Smooth muscle cell of the brain vasculature (primary cell): ENCODE results near the gene SECTM1.
"Not testable (repeated sequence)": the region's sequence is repeated elsewhere in the genome, so short reads cannot be mapped to it uniquely, and the experiment has no call there.

Source experiments
- DNase-seq: peaks from one replicate; pipeline ENCODE4 v3.0.0-alpha.2; 2012; ENCODE audit warnings: low read depth, low spot score

Gene SECTM1

DNA sequence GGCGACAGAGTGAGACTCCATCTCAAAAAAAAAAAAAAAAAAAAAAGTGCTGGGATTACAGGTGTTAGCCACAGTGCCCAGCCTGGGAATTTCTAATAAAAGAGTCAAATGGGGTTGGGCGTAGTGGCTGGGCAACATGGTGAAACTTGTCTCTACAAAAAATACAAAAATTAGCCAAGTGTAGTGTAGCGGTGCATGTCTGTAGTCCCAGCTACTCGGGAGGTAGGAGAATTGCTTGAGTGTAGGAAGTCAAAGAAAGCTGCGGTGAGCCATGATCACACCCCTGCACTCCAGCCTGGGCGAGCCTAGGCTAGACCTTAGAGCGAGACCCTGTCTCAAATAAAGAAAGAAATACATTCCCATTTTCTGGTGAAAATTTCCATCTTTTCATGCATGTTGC lies 35.6 kb upstream of the SECTM1 start:
- DNase-seq: no peak

DNA sequence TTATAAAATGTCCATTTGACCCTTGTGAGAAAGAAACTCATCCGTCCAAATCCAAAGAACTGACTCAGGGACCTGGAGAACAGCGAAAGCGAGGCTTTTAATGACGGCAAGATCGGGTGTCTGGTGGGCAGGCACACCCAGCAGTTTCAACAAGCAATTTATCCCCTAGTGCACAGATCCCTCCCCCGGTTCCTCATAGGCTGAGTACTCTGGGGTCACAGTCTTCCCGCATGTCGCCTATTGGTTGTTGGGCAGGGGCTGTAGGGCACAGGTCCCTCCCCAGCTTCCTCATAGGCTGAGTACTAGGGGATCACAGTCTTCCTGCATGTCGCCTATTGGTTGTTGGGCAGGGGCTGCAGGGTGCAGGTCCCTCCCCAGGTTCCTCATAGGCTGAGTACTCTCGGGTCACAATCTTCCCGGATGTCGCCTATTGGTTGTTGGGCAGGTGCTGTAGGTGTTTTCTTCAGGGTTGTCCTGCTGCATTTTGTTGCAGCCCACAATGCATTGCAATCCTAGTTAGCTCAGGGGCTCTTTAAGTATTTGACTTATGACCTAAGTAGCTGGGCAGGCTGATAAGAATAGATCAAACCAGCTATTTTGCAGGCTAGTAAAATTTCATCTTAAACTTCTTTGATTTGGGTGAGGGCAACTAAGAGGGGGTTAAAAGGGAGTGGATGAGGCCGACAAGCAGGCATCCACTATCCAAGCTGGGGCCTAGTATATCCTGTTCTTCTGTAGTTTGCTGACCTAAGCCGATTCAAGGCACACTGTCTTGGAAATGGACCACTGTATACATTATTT lies 34.4 kb upstream of the SECTM1 start:
- DNase-seq: no peak

DNA sequence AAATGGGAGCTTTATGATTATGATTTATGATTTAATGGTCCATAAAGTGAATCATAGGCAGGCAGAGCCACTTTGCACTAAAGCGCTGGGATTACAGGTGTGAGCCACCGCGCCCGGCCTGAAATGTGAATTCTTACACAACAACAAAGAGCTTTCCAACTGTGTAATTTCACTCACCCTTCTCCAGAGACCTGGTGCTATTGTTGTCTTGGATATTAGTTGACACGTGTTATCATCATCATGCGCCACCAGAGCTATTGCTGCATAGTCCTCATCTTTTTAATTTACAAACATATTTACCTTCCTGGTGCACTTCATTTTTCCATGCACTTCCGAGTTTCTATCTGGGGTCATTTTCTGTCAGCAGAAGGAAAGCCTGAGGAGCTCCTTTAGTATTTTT lies 33.2 kb upstream of the SECTM1 start:
- no peak for DNase-seq

DNA sequence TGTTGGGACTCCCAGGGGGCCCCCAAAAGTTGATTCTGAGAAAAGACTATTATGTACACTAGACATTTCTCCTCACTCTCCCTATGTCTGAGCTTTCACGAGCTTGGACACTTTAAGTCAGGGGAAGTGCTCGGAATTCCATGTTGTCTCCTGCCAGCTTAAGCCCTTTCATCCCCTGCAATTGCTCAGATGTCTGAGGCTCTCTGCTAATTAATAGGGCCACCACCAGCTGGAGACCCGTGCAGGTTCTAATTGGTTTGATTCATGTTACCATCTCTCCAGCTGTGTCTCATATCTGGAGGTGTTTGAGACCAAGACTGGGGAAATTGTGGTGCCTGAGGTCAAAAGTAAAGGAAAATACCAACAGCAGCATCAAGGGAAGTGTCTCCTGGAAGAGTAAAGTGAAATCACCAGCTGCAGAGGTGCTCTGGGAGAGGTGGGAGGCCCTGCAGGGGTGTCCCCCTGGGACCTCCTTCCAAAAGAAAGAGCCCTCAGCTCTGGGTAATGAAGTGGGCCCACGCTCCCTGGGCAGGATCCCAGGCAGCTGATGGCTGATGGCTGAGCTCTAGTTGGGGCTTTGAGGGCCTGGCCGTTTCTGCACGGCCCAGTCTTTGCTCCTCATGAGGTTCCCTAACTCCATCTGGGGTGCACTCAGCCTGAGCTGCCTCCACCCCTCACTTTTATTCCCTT lies 32.2 kb upstream of the SECTM1 start:
- DNase-seq: no peak

DNA sequence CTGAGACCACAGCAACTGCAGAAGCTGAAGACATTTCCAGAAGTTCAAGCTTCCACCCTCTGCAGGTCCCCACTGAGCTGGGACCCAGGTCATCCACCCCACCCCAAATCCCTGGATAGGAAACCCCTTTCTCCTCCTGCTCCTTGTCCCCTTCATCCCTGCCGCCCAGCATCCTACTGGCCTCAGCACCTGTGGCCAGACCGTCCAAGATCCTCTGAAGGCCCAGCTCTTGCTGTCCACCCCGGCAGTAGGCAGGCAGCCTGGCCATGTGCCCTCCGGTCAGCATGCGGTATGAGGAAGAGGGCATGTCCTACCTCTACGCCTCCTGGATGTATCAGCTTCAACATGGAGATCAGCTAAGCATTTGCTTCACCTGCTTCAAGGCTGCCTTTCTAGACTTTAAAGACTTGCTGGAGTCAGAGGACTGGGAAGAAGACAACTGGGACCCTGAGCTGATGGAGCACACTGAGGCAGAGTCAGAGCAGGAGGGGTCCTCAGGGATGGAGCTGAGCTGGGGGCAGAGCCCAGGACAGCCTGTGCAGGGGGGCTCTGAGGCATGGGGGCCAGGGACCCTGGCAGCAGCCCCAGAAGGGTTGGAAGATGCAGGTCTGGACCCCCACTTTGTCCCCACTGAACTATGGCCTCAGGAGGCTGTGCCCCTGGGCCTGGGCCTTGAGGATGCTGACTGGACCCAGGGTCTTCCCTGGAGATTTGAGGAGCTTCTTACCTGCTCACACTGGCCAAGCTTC lies 28.5 kb upstream of the SECTM1 start:
- DNase-seq: no peak

DNA sequence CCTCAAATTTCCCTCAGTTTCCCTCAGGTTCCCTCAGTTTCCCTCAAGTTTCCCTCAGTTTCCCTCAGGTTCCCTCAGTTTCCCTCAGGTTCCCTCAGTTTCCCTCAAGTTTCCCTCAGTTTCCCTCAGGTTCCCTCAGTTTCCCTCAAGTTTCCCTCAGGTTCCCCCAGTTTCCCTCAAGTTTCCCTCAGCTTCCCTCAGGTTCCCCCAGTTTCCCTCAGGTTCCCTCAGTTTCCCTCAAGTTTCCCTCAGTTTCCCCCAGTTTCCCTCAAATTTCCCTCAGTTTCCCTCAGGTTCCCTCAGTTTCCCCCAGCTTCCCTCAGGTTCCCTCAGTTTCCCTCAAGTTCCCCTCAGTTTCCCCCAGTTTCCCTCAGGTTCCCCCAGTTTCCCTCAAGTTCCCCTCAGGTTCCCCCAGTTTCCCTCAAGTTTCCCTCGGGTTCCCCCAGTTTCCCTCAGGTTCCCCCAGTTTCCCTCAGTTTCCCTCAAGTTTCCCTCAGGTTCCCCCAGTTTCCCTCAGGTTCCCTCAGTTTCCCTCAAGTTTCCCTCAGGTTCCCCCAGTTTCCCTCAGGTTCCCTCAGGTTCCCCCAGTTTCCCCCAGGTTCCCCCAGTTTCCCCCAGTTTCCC lies 26.0 kb upstream of the SECTM1 start:
- not testable (repeated sequence) for DNase-seq

DNA sequence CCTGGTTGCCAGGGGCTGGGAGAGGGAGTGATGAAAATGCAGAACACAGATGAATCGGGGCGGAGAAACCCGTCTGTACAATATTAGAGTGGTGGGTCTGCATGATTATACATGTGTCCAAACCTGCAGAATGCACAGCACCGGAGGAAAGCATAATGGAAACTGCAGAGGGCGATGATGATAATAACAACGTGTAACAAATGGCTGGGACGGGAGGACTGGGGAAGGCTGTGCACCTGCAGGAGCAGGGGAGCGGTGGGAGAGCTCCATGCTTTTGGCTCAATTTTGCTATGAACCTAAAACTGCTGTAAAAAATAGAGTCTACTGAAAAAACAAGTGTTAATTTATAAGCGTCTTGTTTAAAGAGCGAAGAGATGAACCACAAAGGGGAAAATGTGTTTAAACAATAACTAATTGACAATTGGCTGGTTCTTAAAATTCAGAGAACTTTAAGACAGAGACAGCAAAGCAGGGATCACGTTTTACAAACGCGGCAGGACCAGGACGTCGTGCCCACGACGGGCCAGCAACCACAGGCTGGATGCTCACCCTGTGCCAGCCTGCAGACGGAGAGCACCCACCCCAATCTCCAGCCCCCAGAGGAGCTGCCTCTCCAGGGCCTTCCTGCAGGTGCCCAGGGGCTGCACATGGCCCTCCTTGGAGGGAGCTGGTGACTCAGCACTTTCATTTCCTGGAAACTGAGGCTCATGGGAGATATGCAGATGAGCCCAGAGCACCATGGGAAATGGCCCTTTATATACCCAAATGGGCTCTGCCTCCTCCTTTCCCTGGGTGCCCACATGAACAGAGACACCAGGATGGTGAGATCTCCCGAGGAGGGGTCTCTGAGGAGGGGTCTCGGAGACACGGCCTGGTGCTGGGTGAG lies 25.1 kb upstream of the SECTM1 start, which contains the start of gene TEX19:
Gene TEX19, plus strand, starts transcription at position 783 of the 886 bp plus-strand sequence. CDS start 2,904 bp downstream, outside the sequence.
- no peak for DNase-seq

DNA sequence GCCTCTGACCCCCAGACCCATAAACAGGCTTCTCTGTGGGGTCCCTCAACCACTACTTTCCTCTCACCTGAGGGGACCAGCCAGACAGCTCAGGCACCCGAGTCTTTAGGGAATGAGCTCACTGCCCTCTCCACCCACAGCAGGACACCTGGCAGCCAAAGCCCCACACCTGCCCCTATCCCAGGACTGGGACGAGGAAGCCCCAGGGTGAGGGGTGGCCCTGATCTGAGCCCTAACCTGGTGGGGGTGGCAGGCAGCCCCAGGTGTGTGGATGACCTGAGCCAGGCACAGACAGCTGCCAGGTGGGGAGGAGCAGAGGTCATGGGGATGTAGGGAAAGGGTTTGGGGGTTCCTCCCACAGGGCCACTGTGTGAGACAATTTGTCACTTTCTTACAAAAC lies 23.8 kb upstream of the SECTM1 start:
- no peak for DNase-seq

DNA sequence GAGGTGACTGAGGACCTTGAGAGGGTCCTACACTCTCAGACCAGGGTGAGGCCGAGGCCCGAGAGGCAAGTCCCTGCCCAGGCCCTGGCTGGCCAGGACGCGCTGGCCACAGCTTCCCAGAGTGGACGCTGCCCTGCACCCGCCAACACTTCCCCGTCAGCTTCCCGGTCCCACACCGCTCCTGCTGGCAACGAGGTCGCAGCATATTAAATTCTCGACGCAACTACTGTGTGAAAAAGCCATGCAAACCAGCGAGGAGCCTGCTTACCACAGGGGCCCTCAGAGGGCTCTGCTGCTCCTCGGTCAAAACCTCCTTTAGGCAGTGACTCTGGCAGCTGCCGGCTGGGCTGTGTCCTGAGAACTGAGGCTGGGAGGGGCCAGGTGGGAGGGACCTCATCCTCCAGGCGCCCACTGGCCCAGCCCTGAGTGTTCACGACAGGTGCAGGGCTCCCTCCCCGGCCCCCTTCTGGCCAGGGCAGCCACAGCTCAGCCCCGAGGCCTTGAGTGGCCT lies 23.3 kb upstream of the SECTM1 start:
- DNase-seq: no peak

DNA sequence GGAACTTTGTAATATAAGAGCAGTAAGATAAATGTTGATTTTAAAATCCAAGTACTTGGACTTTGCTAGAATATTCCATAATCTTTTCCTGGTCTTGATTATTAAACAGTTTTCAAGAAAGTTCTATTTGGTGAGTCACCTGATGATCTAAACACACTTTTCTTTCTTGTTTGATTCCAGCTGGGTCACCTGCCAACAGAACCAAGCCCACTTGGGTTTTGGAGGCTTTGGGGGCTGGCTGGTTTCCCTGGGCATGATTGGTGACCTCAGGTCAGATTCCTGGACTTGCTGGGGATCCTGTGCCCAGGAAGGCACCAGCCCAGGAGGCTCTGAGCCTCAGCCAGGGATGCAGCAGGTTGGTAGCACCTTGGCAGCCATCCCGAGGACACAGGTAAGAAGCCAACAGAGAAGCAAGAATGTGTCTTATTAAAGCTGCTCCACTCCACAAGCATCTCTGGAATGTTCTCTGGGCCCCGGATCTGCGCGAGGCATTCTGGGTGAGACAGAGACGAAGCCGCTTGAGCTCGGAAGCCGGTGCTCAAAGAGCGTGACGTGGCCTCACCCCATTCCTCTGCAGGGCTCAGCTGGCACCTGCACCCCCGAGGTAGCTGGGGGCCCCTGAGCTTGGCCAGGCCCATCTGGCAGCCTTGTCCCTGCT lies 22.3 kb upstream of the SECTM1 start:
- no peak for DNase-seq

DNA sequence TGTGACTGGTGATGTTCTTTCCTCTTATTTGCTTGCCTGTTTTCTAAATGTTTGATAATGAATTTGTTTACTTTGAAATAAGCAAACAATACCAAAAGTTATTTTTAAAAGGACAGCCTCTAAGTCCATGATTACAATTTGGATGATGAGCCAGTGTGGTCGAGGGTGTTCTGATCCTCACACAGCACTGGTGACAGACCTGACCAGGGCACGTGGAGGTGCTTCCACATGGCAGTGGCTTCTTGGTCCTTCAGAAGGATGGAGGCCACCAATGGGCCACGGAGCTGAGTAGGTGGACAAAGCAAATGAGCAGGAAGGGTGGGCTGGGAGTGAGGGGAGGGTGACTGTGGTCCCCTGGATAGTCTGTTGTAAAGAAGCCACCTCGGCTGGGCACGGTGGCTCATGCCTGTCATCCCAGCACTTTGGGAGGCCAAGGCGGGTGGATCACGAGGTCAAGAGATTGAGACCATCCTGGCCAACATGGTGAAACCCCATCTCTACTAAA lies 21.3 kb upstream of the SECTM1 start:
- DNase-seq: no peak

DNA sequence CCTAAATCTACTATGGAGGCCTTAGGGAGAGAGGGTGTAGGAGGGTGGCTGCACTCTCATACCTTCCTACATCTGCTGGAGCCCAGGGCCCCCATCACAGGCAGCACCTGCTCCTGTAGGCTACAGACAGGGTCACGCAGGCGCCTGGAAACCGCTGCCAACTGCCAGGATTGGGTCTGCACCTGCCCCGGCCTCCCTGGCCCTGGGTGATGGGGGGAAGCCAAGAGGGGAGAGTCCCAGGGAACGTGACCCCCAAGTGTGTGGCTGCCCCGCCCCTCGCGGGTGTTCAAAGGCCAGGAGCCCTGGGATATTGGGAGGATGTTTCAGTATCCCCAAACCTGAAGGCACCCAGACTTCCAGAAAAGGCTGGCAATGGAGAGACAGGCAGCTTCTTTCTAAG lies 19.9 kb upstream of the SECTM1 start:
- DNase-seq: no peak

DNA sequence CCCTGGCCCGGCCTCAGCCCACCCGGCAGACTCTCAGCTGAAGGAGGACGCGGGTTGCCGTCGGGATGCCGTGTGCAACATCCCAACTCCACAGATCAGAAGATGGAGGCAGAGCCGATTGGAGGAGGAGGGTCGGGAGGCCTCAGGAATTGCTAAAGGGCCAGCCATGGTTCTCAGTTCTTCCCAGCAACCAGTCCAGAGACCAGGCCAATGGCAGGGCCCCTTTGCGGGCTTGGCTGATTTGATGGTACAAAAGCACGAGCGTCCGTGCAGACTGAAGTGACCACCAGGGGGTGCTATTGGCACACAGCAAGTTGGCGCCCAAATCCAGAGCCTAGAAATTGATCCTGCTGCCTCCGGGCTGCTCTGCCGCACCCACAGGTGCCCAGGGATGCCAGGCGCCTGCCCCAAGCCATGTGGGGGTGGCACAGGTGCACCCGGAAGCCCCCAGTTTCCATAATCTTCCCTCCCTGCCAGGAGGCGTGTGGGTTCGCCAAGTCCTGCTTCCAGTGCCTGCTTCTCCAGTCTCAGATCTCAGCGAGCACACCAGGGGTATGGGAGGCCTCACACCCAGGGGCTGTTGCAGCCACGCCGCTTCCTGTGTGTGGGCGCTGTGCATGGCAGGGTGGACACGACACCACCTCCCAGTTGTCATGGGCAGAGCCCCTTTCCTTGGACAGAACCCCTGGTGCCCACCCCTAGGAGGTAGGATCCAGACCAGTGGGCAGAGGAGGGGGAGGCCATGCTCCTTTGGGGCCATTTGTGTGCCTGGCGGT lies 18.3 kb upstream of the SECTM1 start:
- peak; percentile 86 for DNase-seq

DNA sequence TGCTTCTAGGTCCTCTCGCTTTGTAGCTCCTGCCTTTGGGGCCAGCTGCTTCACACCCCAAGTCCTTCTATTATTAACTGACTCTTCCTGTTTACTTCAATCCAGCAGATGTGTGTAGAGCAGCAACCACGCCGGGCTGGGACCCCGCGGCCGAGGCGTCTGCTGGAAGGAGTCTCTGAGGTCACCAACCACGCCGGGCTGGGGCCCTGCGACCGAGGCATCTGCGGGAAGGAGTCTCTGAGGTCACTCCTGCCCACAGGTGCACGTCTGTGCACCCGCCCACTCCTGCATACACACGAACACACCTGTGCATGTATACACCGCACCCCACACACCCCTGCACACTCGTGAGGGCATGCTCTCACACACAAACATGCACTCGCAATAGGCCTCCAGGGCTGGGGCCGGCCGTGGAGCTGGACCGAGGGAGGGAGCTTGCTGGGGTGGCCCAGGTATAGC lies 17.7 kb upstream of the SECTM1 start:
- DNase-seq: no peak

DNA sequence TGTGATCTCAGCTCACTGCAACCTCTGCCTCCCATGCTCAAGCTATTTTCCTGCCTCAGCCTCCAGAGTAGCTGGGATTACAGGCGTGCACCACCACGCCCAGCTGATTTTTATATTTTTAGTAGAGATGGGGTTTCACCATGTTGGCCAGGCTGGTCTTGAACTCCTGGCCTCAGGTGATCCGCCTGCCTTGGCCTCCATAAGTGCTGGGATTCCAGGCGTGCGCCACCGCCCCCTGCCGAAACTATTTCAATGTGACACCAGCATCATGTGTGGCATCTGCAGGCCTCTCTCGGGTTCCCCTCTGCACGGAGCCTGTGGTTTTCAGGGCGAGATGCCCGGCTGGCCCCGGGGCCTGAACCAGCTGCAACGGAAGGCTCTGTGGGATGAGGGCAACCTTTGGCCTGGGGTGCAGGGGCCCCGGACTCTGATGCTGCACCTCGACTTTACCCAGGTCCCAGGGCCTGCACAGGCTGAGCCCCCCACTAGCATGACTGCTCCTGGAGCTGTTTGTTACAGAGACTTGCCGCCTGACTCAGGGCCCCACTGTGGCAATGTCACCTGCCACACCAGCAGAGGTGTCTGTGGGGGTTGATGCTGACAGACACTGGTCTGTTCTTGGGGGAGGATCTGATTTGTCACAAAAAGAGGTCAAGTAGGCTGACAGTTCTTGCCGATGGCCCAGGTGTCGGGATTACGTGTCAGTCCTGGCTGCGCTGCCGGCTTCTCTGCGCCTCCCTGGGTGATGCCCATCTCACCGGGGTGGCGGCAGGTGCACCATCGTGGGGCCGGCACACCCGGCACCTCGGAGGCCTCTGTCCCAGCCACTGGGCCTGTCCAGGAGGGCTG lies 16.8 kb upstream of the SECTM1 start:
- no peak for DNase-seq

DNA sequence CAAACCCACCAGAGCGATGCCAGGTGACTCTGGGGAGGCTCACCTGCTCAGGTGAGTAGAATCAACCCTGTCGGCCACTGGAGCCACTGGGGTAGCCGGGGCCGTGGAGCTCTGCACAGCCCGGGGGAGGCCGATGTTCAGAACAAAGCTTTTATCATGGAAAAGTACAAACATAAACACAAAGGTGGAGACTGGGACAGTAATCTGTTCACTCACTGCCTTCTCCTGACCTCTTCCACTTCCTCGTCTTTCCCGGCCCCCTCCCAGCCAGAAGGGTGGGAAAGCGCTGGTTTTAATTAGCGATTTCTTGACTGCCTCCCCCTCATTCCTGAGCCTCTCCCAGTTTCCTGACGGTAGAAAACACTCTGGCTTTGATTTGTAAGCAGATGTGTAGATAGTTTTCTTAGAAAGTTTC lies 15.7 kb upstream of the SECTM1 start:
- no peak for DNase-seq

DNA sequence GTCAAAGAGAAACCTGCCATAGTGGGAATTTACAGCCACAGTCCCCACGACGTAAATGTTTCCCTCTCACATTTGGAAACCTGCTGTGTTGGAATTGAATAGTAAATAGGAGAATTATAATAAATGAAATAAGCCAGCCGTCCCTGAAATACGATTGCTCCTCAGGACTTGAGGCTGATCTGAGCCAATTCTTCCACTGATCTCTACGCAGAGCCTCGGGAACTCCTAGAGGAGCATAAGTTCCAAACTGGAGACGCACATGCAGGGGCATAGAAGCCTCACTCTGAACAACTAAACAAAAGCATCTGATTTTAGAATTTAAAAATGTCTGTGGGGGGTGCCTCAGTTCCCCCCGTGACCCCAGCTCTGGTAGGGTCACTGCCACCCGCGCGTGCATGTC lies 15.3 kb upstream of the SECTM1 start:
- no peak for DNase-seq

DNA sequence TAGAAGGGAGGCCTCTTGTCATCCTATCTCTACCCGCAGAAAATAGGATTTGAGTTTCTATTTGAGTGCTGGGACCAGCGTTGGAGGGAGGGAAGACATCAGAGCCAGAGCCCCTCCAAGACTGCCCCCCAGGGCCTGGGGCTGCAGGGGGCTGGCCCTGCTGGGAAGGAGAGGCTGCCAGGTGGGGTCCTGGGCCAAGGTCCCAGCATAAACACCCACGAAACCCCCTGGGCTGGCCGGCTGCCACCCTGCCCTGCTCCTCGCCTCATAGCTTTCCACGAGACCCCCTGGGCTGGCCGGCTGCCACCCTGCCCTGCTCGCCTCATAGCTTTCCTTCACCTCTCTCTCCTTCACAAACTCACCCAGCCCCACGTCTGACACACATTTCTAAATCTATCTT lies 14.9 kb upstream of the SECTM1 start:
- DNase-seq: no peak
